Measurements from ENCODE around the gene PRKCE. TPM values are rescaled to one million over a fixed set of nuclear protein-coding genes. Genes with fewer than 3 reads are reported as not detected.

PRKCE gene
- total RNA-seq, 1 experiment from 2014 or later = 14.0 TPM

- BruUV-seq (replicated peaks) = no TSS peak
- intact Hi-C loops (cut with micrococcal nuclease; ENCODE audit: unreplicated experiment) = no loop called here
- ChIA-PET CTCF (no interaction called here), POLR2A (no interaction called here)
- H3K27me3 ChIP-seq (ENCODE audit: control insufficient read depth, insufficient read depth, low read length) = no peaks in the 10 kb centered on the region
- ATAC-seq (no peak), DNase-seq (ENCODE audit: low read depth, low spot score) (no peak)
- TF ChIP-seq TCF7L2 (IDR thresholded peaks at IDR 0.05; ENCODE audit: low read depth, low read length) (no peak), CTCF (IDR thresholded peaks at IDR 0.05) (no peak), POLR2AphosphoS5 (IDR thresholded peaks at IDR 0.05; ENCODE audit: low read depth, low read length) (no peak), REST (IDR thresholded peaks at IDR 0.05; ENCODE audit: insufficient read depth in 1 of 2, low read depth in 2 of 2, low read length in 1 of 2) (no peak), SIN3A (IDR thresholded peaks at IDR 0.05; ENCODE audit: borderline replicate concordance, insufficient read depth, low read depth, low read length) (no peak)
- in situ Hi-C loops (cut with HindIII; ENCODE audit: low pct_unique_long_range_greater_than_20kb, low sequenced_read_pairs) = no loop called here
- no peaks in the 10 kb centered on the region for H3K9me3 ChIP-seq (ENCODE audit: control insufficient read depth, insufficient read depth, low read depth, low read length)
- H3K4me1 ChIP-seq (ENCODE audit: control insufficient read depth, insufficient read depth, low read length) = no peaks in the 10 kb centered on the region
- no peaks in the 10 kb centered on the region for H3K36me3 ChIP-seq (ENCODE audit: control insufficient read depth, insufficient read depth, low read length)
- no peak overlapping the region for H3K4me3 ChIP-seq (ENCODE audit: low read depth in 2 of 2, low read length in 2 of 2)
- no peak overlapping the region for H3K27ac ChIP-seq (ENCODE audit: low read length)
Observed at GRCh38 chr2:45984896-45985473, 333.5 kb downstream of the PRKCE start.

GRCh38 chr2:45986509-45986908, 335.0 kb downstream of the PRKCE start:
- BruUV-seq (replicated peaks) = no TSS peak
- TF ChIP-seq TCF7L2 (IDR thresholded peaks at IDR 0.05; ENCODE audit: low read depth, low read length) = no peak
- TF ChIP-seq POLR2AphosphoS5 (IDR thresholded peaks at IDR 0.05; ENCODE audit: low read depth, low read length) = no peak
- no peak for TF ChIP-seq CTCF (IDR thresholded peaks at IDR 0.05)
- TF ChIP-seq REST (IDR thresholded peaks at IDR 0.05; ENCODE audit: insufficient read depth in 1 of 2, low read depth in 2 of 2, low read length in 1 of 2) = no peak
- no peak for TF ChIP-seq SIN3A (IDR thresholded peaks at IDR 0.05; ENCODE audit: borderline replicate concordance, insufficient read depth, low read depth, low read length)
- intact Hi-C loops (cut with micrococcal nuclease; ENCODE audit: unreplicated experiment) (no loop called here), in situ Hi-C loops (cut with HindIII; ENCODE audit: low pct_unique_long_range_greater_than_20kb, low sequenced_read_pairs) (no loop called here)
- Histone ChIP-seq H3K36me3 (ENCODE audit: control insufficient read depth, insufficient read depth, low read length) (no peaks in the 10 kb centered on the region), H3K9me3 (ENCODE audit: control insufficient read depth, insufficient read depth, low read depth, low read length) (no peaks in the 10 kb centered on the region), H3K27ac (ENCODE audit: low read length) (no peak overlapping the region), H3K27me3 (ENCODE audit: control insufficient read depth, insufficient read depth, low read length) (no peaks in the 10 kb centered on the region), H3K4me3 (ENCODE audit: low read depth in 2 of 2, low read length in 2 of 2) (no peak overlapping the region), H3K4me1 (ENCODE audit: control insufficient read depth, insufficient read depth, low read length) (no peaks in the 10 kb centered on the region)
- POLR2A ChIA-PET = no interaction called here
- DNase-seq (ENCODE audit: low read depth, low spot score) (no peak), ATAC-seq (no peak)
- CTCF ChIA-PET = no interaction called here
